ENCODE data around the gene TAS1R3.

TAS1R3 gene

GRCh38 chr1:1331068-1331965 is at the start of gene TAS1R3:
Gene TAS1R3 (plus strand): TSS chr1:1331280. CDS start chr1:1331346, 66 bp downstream.
- Mint-ChIP-seq H3K27me3 (ENCODE audit: low read depth) (no peaks in the 10 kb centered on the region), H3K36me3 (ENCODE audit: low read depth) (peaks cover 4% of the 10 kb centered on the region), H3K4me1 (peaks cover 5% of the 10 kb centered on the region), H3K27ac (no peak within 1 kb of the TSS), H3K9me3 (no peaks in the 10 kb centered on the region), H3K4me3 (peak within 1 kb of the TSS in 2 of 3 experiments; percentile 23 to 76)
- TF ChIP-seq CTCF (IDR thresholded peaks at IDR 0.05; ENCODE audit: unreplicated experiment in 3 of 3), result no peak

- H3K27ac Mint-ChIP-seq, result no peak overlapping the region
- no peak overlapping the region for H3K4me3 Mint-ChIP-seq
- no peaks in the 10 kb centered on the region for H3K9me3 Mint-ChIP-seq
- H3K36me3 Mint-ChIP-seq (ENCODE audit: low read depth), result no peaks in the 10 kb centered on the region
- H3K4me1 Mint-ChIP-seq, result peaks cover 4% of the 10 kb centered on the region
- TF ChIP-seq CTCF (IDR thresholded peaks at IDR 0.05; ENCODE audit: unreplicated experiment in 3 of 3), result no peak
- peaks cover 6% of the 10 kb centered on the region for H3K27me3 Mint-ChIP-seq (ENCODE audit: low read depth)
Observed at GRCh38 chr1:1281533-1282321, 49.4 kb upstream of the TAS1R3 start.

- Mint-ChIP-seq H3K9me3 (no peaks in the 10 kb centered on the region), H3K27me3 (ENCODE audit: low read depth) (peaks cover 6% of the 10 kb centered on the region), H3K4me1 (peaks cover 4% of the 10 kb centered on the region), H3K4me3 (no peak overlapping the region), H3K36me3 (ENCODE audit: low read depth) (no peaks in the 10 kb centered on the region), H3K27ac (no peak overlapping the region)
- TF ChIP-seq CTCF (IDR thresholded peaks at IDR 0.05; ENCODE audit: unreplicated experiment in 3 of 3), result no peak
Observed at GRCh38 chr1:1282998-1283397, 48.1 kb upstream of the TAS1R3 start.

GRCh38 chr1:1283821-1284220 is 47.3 kb upstream of the TAS1R3 start:
- H3K4me3 Mint-ChIP-seq, result no peak overlapping the region
- H3K27me3 Mint-ChIP-seq (ENCODE audit: low read depth), result peaks cover 6% of the 10 kb centered on the region
- no peaks in the 10 kb centered on the region for H3K9me3 Mint-ChIP-seq
- H3K36me3 Mint-ChIP-seq (ENCODE audit: low read depth), result no peaks in the 10 kb centered on the region
- peaks cover 4% of the 10 kb centered on the region for H3K4me1 Mint-ChIP-seq
- no peak overlapping the region for H3K27ac Mint-ChIP-seq
- TF ChIP-seq CTCF (IDR thresholded peaks at IDR 0.05; ENCODE audit: unreplicated experiment in 3 of 3), result no peak

- Mint-ChIP-seq H3K36me3 (ENCODE audit: low read depth) (no peaks in the 10 kb centered on the region), H3K4me1 (peaks cover 4% of the 10 kb centered on the region), H3K27me3 (ENCODE audit: low read depth) (peaks cover 6% of the 10 kb centered on the region), H3K27ac (no peak overlapping the region), H3K4me3 (no peak overlapping the region), H3K9me3 (no peaks in the 10 kb centered on the region)
- no peak for TF ChIP-seq CTCF (IDR thresholded peaks at IDR 0.05; ENCODE audit: unreplicated experiment in 3 of 3)
Observed at GRCh38 chr1:1284221-1285101, 46.6 kb upstream of the TAS1R3 start.
